Measurements from ENCODE around the gene TULP4.

DNA sequence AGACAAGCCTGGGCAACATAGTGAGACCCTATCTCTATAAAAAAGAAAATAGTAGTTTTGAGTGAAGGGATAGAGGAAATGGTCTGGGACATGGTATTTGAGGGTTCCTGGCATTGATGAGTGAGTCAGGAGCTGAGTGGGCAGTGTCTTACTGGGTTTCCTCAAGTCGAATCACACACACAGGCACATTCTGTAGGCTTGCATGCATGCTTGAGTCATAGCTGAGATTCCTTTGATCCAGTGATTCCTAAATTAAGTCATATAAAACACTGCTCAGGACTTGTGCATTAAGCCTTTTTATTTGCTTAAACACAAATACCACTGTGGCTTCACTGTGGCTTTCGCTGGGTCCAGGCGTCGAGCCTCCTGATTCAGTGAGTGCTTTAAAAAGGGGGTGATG, 175.8 kb downstream of the TULP4 start:
- TF ChIP-seq, protein P1, sequence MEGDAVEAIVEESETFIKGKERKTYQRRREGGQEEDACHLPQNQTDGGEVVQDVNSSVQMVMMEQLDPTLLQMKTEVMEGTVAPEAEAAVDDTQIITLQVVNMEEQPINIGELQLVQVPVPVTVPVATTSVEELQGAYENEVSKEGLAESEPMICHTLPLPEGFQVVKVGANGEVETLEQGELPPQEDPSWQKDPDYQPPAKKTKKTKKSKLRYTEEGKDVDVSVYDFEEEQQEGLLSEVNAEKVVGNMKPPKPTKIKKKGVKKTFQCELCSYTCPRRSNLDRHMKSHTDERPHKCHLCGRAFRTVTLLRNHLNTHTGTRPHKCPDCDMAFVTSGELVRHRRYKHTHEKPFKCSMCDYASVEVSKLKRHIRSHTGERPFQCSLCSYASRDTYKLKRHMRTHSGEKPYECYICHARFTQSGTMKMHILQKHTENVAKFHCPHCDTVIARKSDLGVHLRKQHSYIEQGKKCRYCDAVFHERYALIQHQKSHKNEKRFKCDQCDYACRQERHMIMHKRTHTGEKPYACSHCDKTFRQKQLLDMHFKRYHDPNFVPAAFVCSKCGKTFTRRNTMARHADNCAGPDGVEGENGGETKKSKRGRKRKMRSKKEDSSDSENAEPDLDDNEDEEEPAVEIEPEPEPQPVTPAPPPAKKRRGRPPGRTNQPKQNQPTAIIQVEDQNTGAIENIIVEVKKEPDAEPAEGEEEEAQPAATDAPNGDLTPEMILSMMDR (IDR thresholded peaks at IDR 0.05 in 4 of 5, conservative IDR thresholded peaks at IDR 0.05 in 1 of 5) = no peak
- no peak for TF ChIP-seq POLR2A (IDR thresholded peaks at IDR 0.05)

Measured in gastrocnemius medialis (tissue), 4 donors.